HepG2 (cell line): ENCODE results near the gene ELAC1. TPM values are rescaled to one million over a fixed set of nuclear protein-coding genes. Genes with fewer than 3 reads are reported as not detected.
A peak's percentile ranks its signal among the peaks of the same experiment; 100 is the strongest.

Experiments
- CENPBD1 ChIP-seq: sonication (generic); formaldehyde crosslinking; IDR thresholded peaks from 2 replicates; pipeline ENCODE4 v1.8.0; 2022; ENCODE audit warnings: missing genetic modification reagents, low read depth, mild to moderate bottlenecking, borderline replicate concordance
- FOXA1 ChIP-seq, 2 experiments: fragments of 450-650 bp in 1 of 2; sonication (generic) in 1 of 2; formaldehyde crosslinking in 1 of 2; IDR thresholded peaks; 2 replicates each; pipeline versions ENCODE4 v1.4.0 to v1.6.1; 2016 to 2020; ENCODE audit warnings: missing genetic modification reagents in 1 of 2
- GLI4 ChIP-seq: sonication (generic); formaldehyde crosslinking; IDR thresholded peaks from 2 replicates; pipeline ENCODE4 v1.5.1; 2020; ENCODE audit warnings: missing genetic modification reagents, mild to moderate bottlenecking, moderate library complexity, borderline replicate concordance
- GRHL1 ChIP-seq: sonication (generic); formaldehyde crosslinking; conservative IDR thresholded peaks from 2 replicates; pipeline ENCODE4 v1.8.0; 2022; ENCODE audit warnings: missing genetic modification reagents
- KAT7 ChIP-seq: IDR thresholded peaks from 2 replicates; pipeline ENCODE4 v1.6.1; 2018; ENCODE audit warnings: borderline replicate concordance, missing compliant biosample characterization
- MAFG ChIP-seq: sonication (generic); formaldehyde crosslinking; IDR thresholded peaks from 2 replicates; pipeline ENCODE4 v1.5.1; 2020; ENCODE audit warnings: mild to moderate bottlenecking, missing genetic modification reagents
- MAZ ChIP-seq, 2 experiments: sonication (generic) in 1 of 2; formaldehyde crosslinking in 1 of 2; IDR thresholded peaks; 2 replicates each; pipeline versions ENCODE4 v1.5.0 to v1.6.1; 2012 to 2020; ENCODE audit warnings: low read depth in 2 of 2, mild to moderate bottlenecking in 2 of 2, borderline replicate concordance in 1 of 2, improper control_type of control experiment in 1 of 2, low read length in 1 of 2, missing genetic modification reagents in 1 of 2, moderate library complexity in 1 of 2
- MYNN ChIP-seq: sonication (generic); formaldehyde crosslinking; IDR thresholded peaks from 2 replicates; pipeline ENCODE4 v1.4.0; 2020; ENCODE audit warnings: mild to moderate bottlenecking, low read depth, missing genetic modification reagents
- NKX3-1 ChIP-seq: sonication (generic); formaldehyde crosslinking; IDR thresholded peaks from 2 replicates; pipeline ENCODE4 v1.5.0; 2020; ENCODE audit warnings: missing genetic modification reagents
- RFXAP ChIP-seq: sonication (generic); formaldehyde crosslinking; IDR thresholded peaks from 2 replicates; pipeline ENCODE4 v1.4.0; 2020; ENCODE audit warnings: missing genetic modification reagents, borderline replicate concordance
- THYN1 ChIP-seq: sonication (generic); formaldehyde crosslinking; IDR thresholded peaks from 2 replicates; pipeline ENCODE4 v1.8.1; 2023; ENCODE audit warnings: low read depth, mild to moderate bottlenecking, moderate library complexity, missing genetic modification reagents, borderline replicate concordance
- TOPORS ChIP-seq: sonication (generic); formaldehyde crosslinking; IDR thresholded peaks from 2 replicates; pipeline ENCODE4 v1.8.0; 2023; ENCODE audit warnings: mild to moderate bottlenecking, missing genetic modification reagents
- ZNF749 ChIP-seq: sonication (generic); formaldehyde crosslinking; IDR thresholded peaks from 2 replicates; pipeline ENCODE4 v1.8.0; 2022; ENCODE audit warnings: mild to moderate bottlenecking, missing genetic modification reagents, moderate library complexity, borderline replicate concordance
- ZNF780A ChIP-seq: sonication (generic); formaldehyde crosslinking; IDR thresholded peaks from 2 replicates; pipeline ENCODE4 v1.8.0; 2022; ENCODE audit warnings: mild to moderate bottlenecking, missing genetic modification reagents, moderate library complexity
- ZNF800 ChIP-seq: sonication (generic); formaldehyde crosslinking; IDR thresholded peaks from 2 replicates; pipeline ENCODE4 v1.4.0; 2020; ENCODE audit warnings: missing genetic modification reagents
- polyA plus RNA-seq, 8 experiments: library from polyadenylated mRNA; depleted of rRNA in 3 of 8; stranded (reverse) in 7 of 8; unstranded in 1 of 8; fragments of >200 nt; fragmentation: Illumina TruSeq in 4 of 8; extraction: Trizol in 4 of 8; gene quantifications; 2 replicates each; pipeline versions ENCODE4 v1.2.1 to v1.2.3, GENCODE V29; 2011 to 2016; ENCODE audit warnings: low read depth in 4 of 8, missing spikeins in 1 of 8, mixed read lengths in 1 of 8; ENCODE audit not compliant: insufficient read depth in 1 of 8
- total RNA-seq, 5 experiments: library from RNA; depleted of rRNA; stranded (reverse); fragments of >200 nt; fragmentation: Illumina TruSeq; extraction: Trizol; gene quantifications; 2 replicates each; pipeline ENCODE4 v1.2.3, GENCODE V29; 2016; ENCODE audit warnings: low read depth in 1 of 5
- TF ChIP-seq, protein P1 (sequence below): sonication (generic); formaldehyde crosslinking; IDR thresholded peaks from 2 replicates; pipeline ENCODE4 v1.8.0; 2022; ENCODE audit warnings: missing genetic modification reagents, mild to moderate bottlenecking, inconsistent platforms, borderline replicate concordance
- TF ChIP-seq, protein P2 (sequence below): IDR thresholded peaks from 2 replicates; pipeline ENCODE4 v1.6.1; 2016; ENCODE audit warnings: missing biosample characterization, missing genetic modification reagents, low read depth
- TF ChIP-seq, protein P3 (sequence below): sonication (generic); formaldehyde crosslinking; IDR thresholded peaks from 2 replicates; pipeline ENCODE4 v1.8.1; 2023; ENCODE audit warnings: mild to moderate bottlenecking, moderate library complexity, missing genetic modification reagents

The ELAC1 gene
- total and polyA plus RNA-seq, 2 of the 13 experiments (the other 11 are each of a cell fraction or from before 2014, with no cell fraction given), result 1.9 to 3.6 TPM

- TF ChIP-seq NKX3-1 (0 out of 2 replicates have a peak, but pooled peaks have one; percentile 50), MAFG (no peak), KAT7 (CRISPR knock-in tag) (no peak; the same call in none of the 2 replicates), ZNF780A (CRISPR knock-in tag) (no peak), TOPORS (CRISPR knock-in tag) (peak; percentile 85), RFXAP (CRISPR knock-in tag) (peak; percentile 66; the same call in 1 of the 2 replicates), GRHL1 (CRISPR knock-in tag) (no peak), ZNF749 (CRISPR knock-in tag) (peak; percentile 73; the same call in 1 of the 2 replicates), MYNN (CRISPR knock-in tag) (no peak), CENPBD1 (CRISPR knock-in tag) (no peak), FOXA1 (IDR thresholded peaks at IDR 0.05) (no peak), FOXA1 (CRISPR knock-in tag; IDR thresholded peaks at IDR 0.05) (no peak), MAZ (IDR thresholded peaks at IDR 0.05; ENCODE audit: borderline replicate concordance, low read depth, low read length) (no peak), MAZ (CRISPR knock-in tag; IDR thresholded peaks at IDR 0.05; ENCODE audit: low read depth) (peak; percentile 70), ZNF800 (CRISPR knock-in tag) (peak; percentile 82; the same call in 1 of the 2 replicates), THYN1 (CRISPR knock-in tag) (no peak), GLI4 (CRISPR knock-in tag) (no peak)
- TF ChIP-seq, protein P1, sequence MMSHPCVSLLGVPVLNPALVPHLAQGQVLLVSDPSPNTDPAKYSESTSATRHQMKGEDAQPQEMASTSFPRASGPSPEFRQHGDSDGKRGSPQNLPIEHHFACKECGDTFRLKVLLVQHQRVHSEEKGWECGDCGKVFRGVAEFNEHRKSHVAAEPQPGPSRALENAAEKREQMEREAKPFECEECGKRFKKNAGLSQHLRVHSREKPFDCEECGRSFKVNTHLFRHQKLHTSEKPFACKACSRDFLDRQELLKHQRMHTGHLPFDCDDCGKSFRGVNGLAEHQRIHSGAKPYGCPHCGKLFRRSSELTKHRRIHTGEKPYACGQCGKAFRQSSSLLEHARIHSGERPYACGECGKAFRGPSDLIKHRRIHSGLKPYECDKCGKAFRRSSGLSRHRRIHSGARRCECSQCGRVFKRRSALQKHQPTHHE (CRISPR knock-in tag), result peak; percentile 63; the same call in 1 of the 2 replicates
- TF ChIP-seq, protein P2, sequence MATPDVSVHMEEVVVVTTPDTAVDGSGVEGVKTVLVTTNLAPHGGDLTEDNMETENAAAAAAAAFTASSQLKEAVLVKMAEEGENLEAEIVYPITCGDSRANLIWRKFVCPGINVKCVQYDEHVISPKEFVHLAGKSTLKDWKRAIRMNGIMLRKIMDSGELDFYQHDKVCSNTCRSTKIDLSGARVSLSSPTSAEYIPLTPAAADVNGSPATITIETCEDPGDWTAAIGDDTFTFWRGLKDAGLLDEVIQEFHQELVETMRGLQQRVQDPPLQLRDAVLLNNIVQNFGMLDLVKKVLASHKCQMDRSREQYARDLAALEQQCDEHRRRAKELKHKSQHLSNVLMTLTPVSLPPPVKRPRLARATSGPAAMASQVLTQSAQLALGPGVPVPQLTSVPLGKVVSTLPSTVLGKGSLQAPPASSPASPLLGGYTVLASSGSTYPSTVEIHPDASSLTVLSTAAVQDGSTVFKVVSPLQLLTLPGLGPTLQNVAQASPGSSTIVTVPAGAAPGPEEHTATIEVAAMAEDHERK, result no peak
- TF ChIP-seq, protein P3, sequence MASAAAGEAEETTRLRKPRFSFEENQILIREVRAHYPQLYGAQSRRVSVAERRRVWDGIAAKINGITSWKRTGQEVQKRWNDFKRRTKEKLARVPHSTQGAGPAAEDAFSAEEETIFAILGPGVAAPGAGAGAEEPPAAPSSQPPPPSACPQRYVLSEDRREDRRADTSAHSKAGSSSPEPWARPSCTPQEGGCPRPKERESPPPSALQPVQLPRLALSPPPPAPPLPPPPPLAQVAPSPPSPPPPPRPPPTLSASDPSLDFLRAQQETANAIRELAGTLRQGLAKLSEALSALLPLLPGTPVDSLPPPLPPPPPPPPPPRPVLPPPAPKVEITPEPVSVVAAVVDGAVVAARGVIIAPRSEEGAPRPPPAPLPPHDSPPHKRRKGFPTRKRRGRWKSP (CRISPR knock-in tag), result no peak
These were observed at the start of gene ELAC1 (continued) for GRCh38 chr18:50967714-50968661.
